GM21423 (cell line): ENCODE data around the gene EML6.
A peak's percentile ranks its signal among the peaks of the same experiment; 100 is the strongest.

Source experiments
- ATAC-seq: cut with Tn5 transposase; IDR thresholded peaks from one replicate; pipeline ENCODE4 v1.9.1; 2021; ENCODE audit warnings: mild to moderate bottlenecking, moderate library complexity; ENCODE audit not compliant: unreplicated experiment

EML6 gene

DNA sequence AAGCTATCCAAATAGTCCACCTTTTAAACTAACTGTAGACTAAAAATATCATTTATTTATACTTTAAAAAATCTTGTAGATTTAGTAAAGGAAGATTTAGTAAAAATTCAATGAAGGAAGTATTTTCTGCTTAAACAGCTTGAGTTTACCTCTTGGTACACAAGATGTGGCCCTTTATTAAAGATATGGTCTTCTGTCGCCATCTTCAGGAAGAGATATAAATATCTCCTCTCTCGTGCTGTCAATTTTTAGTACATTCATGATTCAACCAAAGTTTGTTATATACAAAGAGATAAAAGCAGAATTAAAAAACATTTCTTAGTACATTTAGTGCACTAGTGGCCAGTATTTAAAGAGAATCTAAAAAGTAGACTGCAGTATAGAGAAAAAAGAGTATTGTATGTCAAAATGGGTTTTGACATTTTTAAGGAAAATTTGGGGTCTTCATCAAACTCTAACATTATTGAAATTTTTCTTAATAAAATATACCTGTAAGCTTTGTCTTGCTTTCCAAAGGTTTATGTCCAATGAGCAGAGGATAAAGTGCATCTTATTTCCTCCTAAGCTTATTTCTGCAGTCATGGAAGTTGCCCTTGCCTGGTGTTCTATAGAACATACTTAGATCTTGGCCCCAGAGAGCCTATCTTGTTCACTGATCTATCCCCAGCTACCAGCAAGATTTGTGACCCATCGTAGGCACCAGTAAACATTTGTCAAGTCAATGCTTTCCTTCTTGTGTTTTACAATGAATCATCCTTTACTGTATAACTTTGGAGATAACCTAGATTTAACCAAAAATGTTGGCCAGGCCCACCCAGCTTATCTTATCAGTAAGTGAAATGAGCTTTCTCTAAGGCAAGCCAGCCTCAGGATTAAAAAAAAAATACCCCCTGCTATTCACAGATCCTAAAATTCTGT is 18.5 kb upstream of the EML6 start:
- ATAC-seq = peak; percentile 69

DNA sequence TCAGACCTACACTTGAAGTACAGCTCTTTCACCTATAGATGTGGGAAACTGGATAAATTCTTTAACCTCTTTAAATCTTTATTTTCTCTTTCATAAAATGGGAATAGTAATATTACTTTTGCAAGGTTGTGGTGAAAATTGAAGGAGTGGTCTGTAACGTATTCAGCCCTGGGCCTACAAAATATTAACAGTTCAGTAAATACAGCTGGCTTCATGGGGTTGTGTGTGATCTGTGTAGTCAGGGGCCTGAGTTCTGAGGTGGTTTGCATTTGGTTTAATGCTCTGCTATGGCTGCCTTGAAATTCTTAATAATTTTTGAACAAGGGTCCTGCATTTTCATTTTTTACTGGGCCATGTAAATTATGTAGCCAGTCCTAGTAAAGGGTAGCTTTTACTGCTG is 16.8 kb upstream of the EML6 start:
- ATAC-seq = no peak

DNA sequence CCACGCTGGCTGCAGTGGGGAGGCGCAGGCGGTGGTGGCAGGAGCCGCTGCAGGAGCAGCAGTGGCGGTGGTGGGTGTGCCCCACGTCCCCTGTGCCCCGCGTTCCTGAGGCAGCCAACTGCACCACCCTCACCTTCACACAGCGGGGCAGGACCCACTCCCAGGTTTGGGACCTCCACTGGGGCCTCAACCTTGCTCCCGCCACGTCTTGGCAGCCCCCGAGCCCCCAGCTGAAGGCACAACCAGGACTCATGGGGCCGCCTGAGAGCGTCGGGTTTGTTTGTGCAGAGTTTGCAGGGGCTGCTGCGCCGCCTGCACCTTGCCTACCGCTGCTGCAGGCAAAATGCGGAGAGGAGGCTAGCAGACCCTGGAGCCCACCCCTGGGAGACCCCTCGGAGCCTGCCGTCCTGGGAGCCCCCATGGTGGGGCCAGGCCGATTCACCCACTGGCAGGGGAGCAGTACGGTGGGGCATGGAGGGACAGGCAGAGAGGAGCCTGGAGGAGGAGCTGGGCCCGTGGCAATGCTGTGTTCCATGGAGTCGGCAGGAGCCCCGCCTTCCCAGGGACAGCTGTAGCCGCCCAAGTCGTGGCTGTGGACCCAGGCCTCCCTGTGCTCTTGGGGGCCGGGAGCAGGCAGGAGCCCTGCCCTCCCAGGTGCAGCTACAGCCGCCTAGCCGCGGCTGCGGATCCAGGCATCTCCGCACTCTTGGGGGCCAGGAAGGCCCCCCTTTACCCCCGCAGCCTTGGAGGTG is 14.7 kb upstream of the EML6 start:
- ATAC-seq = no peak

DNA sequence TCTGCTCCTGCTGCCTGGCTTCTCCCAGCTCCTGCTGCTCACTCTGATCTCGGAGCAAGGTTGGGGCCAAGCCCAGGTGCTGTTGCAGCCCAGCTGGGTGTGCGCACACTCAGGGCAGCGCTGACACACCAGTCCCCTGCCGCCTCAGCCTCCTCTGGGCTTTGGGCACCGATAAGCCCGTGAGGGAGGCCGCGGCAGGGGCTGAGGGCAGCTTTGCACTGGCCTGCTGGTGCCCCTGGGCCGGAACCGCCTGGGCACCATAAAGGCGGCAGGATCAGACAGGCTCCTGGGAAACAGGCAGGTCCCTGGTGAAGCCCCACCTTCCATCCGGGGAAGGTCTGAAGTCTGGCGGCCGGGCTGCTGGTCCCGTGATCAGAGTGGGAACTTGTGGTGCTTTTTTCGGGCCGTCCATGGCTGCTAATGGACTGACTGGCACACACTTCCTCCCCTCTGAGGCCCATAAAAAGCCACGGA is 14.1 kb upstream of the EML6 start:
- no peak for ATAC-seq

DNA sequence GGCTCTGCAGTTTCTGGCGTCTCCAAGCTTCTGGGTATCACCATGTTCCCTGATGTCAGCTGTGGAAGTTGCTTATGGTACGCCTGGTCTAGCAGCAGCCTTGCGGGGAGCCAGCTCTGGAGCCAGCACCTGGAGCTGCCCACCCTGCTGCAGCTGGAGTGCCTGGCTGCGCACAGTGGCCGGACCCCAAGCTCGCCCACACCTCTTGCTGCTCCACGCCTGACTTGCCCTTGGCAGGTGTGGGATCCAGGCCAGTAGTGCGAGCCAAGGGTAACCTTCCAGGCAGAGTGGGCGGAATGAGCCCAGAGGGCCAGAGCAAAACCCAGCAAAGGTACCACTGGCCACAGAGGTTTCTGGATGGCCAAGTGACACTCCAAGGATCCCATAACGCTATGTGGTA is 13.2 kb upstream of the EML6 start:
- ATAC-seq = no peak

DNA sequence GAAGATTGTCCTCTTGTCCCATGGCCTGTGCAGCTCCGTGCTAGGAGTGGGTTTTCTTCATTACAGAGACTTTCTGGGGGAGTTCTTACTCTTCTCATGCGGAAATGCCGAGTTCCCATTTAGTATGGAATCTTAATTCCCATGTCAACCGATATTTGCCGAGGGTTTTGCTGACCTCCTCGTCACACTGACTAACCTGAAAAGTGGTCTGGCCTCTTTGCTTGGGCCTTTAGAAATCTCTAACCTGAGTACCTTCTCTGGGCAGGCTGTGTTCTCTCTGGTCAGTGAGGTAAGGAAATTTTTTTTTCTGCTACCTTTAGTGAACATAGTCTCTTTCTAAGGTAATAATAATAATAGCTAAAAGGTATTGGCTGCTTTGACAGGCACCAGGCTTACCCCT is 10.9 kb upstream of the EML6 start:
- no peak for ATAC-seq

DNA sequence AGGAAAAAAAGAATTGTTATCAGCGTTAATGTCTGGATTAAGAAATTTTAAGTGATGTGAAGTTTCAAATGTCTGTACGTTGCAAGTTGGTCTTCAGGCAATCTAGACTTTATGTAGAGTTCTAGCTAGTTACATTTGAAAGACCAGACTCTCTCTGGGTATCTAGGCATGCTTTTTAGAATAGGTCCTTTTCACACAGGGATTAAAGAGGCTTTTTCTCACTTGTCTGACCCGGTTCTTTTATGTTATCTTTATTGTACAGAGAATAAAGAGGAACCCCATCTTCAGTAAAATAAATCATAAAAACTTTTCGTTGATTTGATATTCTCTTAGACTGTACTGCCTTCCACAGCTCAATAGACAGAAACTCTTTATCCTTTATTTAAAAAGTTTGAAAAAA is 8.5 kb upstream of the EML6 start:
- no peak for ATAC-seq

DNA sequence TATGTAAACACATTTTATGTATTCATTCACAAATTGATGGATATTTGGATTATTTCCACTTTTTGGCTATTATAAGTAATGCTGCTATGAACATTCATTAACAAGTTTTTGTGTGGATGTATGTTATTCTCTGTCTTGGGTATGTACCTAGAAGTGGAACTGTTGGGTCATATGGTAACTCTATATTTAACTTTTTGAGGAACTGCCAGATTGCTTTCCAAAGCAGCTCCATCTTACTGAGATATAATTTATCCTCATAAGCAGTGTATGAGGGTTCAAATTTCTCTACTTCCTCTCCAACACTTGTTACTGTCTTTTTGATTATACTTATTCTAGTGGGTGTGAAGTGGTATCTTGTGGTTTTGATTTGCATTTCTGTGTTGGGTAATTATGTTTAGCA is 7.1 kb upstream of the EML6 start:
- no peak for ATAC-seq

DNA sequence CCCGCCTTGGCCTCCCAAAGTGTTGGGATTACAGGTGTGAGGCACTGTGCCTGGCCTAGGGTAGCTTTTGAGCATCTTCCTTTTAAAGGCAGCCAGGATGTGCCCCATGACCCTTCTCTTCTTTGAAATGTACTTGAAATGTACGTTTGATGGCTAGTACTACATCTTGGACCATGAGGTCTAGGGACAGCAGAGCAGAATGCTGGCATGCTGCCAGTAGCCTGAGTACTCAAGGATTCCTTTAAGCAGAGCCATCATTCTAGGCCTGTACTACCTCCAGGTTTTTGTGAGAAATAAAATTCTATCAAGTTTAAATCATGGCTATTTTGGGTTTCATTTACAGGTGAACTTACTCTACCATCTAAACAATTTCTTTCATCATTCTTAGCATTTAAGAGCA is 2.9 kb upstream of the EML6 start:
- no peak for ATAC-seq

DNA sequence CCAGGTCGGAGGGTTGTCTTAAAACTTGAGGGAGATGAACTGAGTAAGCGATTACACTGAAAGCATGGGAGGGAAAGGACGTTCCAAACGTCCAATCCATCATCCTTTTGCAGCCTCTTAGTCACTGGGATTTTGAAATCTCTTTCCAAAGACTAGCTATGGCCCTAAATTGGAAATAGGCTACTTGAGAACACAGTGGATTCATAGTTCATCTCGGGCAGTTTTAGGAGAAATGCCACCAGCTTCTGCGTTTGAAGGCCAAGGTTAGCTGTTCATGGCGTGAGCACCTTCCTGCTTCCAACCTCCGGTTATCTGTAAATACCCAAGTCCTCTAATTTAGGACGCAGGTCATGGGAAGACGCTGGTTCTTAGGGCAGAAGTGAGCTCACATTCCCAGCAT is 821 bp upstream of the EML6 start:
- ATAC-seq = no peak

DNA sequence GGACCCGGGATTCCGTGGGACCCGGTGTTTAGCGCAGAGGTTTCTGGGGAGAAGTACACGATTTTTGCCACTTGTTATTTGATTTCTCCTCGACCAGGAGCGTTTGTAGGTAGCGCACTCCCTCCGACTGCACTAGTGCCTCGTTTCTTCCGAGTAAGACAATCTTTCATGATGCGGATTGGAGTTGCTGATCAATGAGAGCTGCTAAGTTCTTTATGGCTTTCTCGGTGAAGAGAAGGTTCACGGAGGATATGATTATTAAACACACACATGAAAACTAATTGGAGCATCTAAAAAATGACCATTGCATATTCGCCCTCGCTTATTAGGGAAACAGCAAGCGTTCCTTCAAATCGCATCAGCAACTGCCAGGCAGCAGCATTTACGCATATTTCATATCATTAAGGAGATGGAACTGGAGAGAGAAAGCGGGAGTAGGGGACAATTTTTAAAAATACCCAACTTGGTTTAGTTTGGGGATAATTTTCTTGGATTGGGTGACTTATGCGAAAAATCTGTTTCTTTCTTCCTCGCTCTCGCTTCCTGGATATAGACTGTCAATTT is 616 bp downstream of the EML6 start:
- ATAC-seq = no peak

DNA sequence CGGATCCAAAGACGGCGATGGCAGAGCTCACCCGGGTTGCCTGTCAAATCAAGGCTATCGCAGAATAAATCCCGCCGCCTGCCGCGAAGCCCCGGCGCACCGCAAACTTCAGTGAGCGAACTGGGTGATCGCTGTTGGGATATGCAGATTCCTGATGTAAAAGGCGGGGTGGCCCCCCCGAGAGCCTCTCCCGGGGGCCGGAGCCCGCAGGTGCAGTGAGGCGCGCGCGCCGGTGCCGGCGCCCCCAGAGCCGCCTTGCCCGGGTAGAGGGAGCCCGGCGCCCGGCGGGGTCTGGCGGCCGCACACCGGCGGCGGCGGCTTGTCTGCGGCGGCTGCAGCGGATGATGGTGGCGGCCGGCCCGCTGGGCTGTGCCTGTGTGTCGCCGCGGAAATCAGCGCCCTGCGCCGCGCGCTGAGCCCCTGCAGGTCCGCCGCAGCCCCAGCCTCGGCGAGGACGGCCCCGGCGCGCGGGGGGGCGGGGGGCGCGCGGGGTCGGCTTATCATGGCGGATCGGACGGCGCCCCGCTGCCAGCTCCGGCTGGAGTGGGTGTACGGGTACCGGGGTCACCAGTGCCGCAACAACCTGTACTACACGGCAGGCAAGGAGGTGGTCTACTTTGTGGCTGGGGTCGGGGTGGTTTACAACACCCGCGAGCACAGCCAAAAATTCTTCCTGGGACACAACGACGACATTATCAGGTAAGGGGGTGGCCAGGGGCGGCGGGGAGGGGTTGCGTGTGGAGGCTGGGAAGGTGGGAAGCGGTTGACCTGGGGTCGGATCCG is 1.3 kb downstream of the EML6 start:
- ATAC-seq = no peak

DNA sequence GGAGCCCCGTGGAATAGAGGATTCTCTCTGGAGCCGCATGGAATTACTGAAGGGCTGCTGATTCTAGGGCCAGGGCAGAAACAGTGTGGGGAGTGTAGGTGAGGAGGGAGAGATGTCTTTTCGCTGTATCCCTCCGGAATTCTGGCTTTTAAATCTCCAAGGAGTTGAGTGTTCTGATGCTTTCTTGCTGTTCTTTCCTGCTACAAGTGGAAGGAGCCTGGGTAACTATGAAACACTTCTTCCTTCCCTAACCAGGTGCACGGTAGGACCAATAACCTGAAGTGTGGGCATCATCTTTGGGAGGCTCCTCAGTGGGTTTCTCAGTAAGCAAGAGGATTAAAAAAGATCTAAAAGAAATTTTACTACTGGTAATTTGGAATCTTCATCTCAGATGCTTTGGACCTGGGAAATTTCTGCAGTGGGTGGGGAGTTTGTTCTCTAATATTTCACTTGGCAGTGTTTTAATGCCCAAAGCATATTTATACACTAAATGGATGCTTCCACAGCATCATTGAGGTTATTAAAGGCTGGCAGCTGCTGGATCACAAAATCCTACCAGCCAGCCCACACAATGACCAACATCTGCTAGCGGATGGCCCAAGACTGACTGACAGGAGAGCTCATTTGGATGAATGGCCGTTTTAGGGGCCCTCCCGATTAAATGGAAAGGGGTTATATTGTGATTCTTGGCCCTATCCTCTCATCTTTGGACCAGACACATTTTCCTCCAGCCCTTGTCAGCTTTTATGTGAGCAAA is 2.1 kb downstream of the EML6 start:
- no peak for ATAC-seq

DNA sequence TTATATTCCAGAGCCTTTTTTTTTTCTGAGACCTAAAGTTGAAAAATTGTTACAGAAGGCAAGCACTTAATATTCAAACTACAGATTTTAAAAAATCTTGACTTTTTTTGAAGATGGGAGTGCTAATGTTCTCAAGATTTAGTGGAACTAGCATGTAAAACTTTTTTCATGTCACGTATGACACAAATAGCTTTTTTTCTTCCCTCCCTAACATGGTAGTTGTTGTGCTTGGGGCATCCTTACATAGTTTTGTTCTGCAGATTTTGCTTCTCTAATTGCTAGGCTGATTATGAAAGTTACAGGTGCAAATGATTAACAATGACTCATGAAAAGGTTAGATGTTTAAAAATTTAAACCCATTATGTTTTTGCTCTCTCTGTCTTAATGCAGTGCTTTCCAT is 3.0 kb downstream of the EML6 start:
- ATAC-seq = no peak

DNA sequence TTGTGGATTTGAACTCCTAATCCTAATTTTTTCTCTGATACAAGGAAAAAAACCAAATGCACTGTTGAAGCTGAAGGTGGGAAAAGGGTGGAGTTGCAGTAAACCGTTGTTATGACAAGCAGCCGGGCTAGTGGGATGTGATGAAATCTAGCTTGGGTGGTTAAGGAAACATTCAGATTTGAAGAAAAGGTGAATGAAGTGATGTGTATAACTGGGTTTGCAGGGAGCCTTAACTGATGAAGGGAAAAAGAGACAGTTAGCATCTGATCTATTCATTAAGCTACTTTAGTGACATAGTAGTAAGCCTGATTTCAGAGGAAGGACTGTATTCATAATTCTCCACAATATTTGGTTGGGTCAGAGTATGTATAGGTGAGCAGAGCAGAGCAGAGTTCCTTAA is 3.5 kb downstream of the EML6 start:
- ATAC-seq = no peak

DNA sequence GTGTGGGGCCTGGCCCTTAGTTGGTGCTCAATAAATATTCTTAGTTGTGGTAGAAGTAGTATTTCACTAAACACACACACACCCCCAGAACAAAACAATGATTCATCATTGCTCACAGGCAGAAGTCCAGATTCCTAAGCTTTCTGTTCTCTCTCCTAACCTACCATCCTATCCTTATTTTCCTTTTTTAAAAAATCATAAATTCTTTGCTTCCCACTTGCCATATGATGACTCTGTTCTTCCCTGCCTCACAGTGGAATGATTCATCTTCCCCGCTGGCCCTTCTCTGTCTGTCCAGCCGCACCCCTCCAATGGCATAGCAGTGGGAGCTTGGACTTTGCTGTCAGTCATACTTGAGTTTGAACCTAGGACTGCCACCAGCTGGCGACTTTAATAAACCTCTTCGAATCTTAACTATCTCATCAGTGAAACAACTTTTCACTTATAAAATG is 5.2 kb downstream of the EML6 start:
- ATAC-seq = no peak

DNA sequence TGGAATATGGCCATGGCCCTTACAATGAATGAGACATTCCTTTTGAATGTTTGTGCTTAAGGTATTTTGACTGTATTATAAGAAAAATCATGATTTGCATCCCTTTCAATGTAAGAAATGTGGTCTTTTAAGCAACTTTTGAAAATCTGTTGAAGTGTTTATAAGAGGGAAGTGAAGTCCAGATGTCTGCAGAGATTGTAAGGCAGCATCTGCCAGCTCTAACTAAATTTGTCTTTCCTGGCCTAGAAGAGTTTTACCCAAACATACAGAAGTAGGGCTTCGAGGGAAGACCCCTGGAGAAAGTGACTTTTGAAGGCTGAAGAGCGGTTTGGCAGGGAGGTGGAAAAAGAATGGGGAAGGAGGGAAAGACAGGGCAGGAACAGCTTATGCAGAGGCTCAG is 12.2 kb downstream of the EML6 start:
- no peak for ATAC-seq

DNA sequence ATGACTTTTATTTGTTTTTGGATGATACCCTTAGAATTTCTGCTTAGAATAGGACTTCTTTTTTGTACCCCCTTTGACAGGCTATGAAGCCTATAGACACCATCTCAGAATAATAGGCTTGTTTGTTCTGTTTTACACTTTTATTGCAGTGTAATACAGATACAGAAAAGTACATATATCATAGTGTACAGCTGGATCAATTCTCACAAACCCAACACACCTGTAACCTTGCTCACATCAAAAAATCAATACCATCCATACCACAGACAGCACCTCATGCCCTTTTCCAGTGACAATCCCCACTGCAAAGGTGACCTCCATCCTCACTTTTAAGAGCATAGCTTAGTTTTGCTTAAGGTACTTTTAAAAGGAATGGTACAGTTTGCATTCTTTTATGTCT is 14.8 kb downstream of the EML6 start:
- ATAC-seq = no peak

DNA sequence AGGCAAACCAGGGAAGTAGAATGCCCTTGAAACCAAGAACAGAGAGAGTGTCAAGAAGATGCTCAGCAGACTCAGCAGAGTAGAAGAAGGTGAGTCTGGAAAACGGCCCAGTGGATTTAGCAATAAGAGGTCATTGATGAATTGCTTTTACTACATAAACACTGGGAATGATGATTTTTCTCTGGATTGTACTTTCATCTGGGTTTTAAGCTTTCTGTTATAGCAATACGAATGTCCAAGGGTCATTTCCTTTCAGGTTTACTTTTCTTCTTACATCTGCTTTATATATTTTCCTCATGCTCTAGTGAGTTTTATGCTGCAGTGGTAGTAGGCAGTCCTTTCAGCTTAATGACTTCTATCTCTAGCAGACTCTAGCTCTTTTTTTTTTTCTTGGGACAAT is 16.9 kb downstream of the EML6 start:
- no peak for ATAC-seq

DNA sequence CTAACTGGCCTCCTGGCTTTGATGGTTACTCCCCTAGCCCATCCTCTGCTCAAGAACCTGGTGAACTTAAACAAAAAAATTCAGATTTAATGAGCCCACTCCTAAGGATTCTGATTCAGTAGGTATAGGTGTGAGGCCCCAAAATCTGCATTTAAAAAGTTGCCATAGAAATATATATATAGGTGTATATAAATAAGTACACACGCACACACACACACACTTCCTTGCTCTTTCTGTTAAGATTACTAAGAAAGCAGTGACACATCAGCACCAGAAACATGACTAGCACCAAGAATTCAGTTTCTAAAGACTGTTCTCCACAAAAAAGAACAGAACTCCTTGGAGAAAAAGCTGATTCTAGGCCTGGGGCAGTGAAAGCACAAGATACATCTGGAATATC is 17.8 kb downstream of the EML6 start:
- ATAC-seq = no peak
